ENCODE data around the gene ACSS3.

DNA sequence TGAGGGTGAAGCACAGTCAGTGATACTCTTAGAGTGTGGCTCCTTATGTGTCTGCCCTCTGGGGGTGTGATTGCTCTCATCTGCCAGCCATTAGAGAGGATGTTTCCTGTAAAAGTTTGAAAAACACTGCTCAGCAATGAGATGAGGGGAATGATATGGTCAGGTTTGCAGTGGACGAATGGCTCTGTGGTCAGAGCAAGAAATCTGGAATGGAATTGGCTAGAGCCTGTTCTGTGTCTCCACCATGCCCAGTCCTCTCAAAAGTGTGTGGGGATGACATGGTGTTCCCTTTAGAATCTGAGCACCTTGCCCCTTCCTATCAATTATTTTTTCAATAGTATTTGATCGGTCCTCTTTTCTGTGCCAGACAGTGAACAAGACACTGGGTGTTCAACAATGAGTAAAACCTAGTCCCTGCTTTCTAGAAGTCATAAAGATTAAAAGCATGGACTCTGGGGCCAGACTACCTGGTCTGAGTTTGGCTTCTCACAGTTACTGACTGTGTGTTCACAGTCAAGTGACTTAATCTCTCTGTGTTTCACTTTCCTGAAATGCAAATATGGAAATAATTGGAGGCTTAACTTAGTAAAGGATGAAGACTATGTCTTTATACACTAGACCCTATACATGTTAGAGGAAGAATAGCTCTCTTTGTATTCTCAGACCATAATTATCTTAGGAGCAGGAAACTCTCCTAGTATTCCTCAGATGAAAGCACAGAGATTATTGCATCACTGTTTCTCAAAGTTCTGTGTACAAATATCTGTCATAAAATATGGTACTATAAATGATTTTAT is 1.6 kb downstream of the ACSS3 start:
- no peak for TF ChIP-seq ZNF274 (IDR thresholded peaks at IDR 0.05; ENCODE audit: borderline replicate concordance, extremely low read depth, low read length)
- no peak for TF ChIP-seq CTCF (IDR thresholded peaks at IDR 0.05; ENCODE audit: control extremely low read depth in 1 of 3, insufficient read depth in 1 of 3, low read depth in 1 of 3, low read length in 3 of 3)
- TF ChIP-seq USF2 (IDR thresholded peaks at IDR 0.05; ENCODE audit: low read length) = no peak
- no peak for TF ChIP-seq POLR2A (IDR thresholded peaks at IDR 0.05; ENCODE audit: control extremely low read depth in 1 of 2, low read depth in 2 of 2, low read length in 2 of 2)
- no peak for TF ChIP-seq NRF1 (IDR thresholded peaks at IDR 0.05; ENCODE audit: low read depth, low read length)

Measured in H1 (cell line).